Hepatocyte (in vitro differentiated cells): Measurements from ENCODE around the gene TNFRSF13B.

Source experiments
- CTCF ChIP-seq: fragments of 200-600 bp; sonication (generic); IDR thresholded peaks from 2 replicates; pipeline ENCODE4 v1.5.1; 2016; ENCODE audit warnings: antibody characterized with exemption, mild to moderate bottlenecking; ENCODE audit not compliant: poor library complexity
- EZH2 ChIP-seq: fragments of 200-600 bp; sonication (generic); IDR thresholded peaks from 2 replicates; pipeline ENCODE4 v1.6.1; 2016; ENCODE audit warnings: antibody characterized with exemption, mild to moderate bottlenecking, borderline replicate concordance
- EZH2phosphoT487 ChIP-seq: fragments of 200-600 bp; sonication (generic); IDR thresholded peaks from one replicate; pipeline ENCODE4 v1.6.1; 2018; ENCODE audit warnings: antibody characterized with exemption, mild to moderate bottlenecking, low read depth, moderate library complexity; ENCODE audit not compliant: unreplicated experiment, severe bottlenecking

DNA sequence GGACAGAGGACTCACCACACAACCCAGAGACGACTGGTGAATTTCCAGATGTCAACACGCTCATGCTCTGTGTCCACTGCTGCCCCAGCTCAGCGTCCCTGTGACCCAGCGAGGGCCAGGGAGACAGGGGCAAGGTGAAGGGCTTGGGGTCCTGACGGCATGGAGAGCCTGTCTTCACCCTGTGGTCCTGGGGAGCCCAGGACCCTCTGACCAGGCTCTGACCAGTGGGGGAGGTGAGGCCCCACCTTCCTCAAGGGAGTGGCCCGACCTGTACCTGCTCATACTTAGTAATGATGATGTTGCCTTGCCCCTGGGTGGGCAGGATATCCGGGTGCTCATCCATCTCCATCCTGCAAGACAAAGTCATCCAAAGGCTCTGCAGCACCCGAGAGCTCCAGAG, 39.8 kb downstream of the TNFRSF13B start:
- TF ChIP-seq EZH2 (no peak), CTCF (no peak), EZH2phosphoT487 (no peak)
